Body of pancreas (tissue), 4 donors: ENCODE results near the gene PIWIL4.

Experiments
- CTCF ChIP-seq, 7 experiments: fragments of 450-650 bp in 4 of 7; fragments of 200-600 bp in 3 of 7; sonication (generic) in 3 of 7; IDR thresholded peaks; one replicate each; pipeline ENCODE4 v1.5.1; 2016 to 2019; ENCODE audit warnings: antibody characterized with exemption in 7 of 7
- POLR2A ChIP-seq, 3 donors: fragments of 450-650 bp; IDR thresholded peaks; one replicate each; pipeline ENCODE4 v1.6.1; 2016; ENCODE audit warnings: antibody characterized with exemption in 3 of 3, mild to moderate bottlenecking in 2 of 3

DNA sequence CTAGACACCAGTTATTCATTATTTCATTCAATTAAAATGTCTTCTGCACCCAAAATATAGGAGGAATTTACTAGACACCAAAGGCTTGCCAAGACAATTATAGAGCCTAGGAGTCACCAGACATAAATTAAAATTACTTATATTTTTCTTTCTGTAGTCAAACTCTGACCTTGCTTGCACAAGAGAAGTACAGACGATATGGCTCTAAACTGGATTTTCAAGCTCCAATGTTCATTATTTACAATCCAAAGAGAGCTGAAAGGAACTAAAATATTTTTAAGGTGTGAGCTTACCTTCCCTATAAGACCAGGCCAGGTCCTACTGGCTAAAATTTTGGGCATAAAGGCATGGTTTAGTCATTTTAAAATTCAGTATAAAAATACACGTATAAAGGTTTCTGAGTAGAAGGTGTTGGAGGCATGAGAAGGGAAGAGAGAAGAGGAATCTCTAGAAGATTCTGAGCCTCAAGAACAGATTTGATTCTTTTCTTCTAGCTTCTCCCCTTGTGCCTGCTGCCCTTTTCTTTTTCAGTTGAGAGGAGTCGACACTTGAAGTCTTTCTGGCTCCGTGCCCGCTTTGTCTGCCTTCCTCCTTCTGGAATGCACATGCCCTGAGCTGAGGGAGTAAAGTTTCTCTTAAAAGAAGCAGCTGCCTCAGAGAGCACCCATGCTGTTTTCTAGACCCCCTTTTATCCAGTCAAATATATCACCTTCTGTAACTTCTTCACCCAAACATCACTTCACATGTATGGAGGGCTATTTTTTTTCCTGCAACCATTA, 41.4 kb upstream of the PIWIL4 start:
- TF ChIP-seq CTCF (IDR thresholded peaks at IDR 0.05) = no peak
- no peak for TF ChIP-seq POLR2A (IDR thresholded peaks at IDR 0.05)
